Tibial artery (tissue), 4 donors: ENCODE results near the gene LOXHD1.

Source experiments
- DNase-seq, 2 donors: peaks; one replicate each; pipeline ENCODE4 v3.0.0-alpha.2; 2019
- H3K27ac ChIP-seq, 2 donors: fragments of 200-600 bp; sonication (generic) in 1 of 2; 1 replicate in 1 of 2; 2 replicates in 1 of 2; pipeline ENCODE4 v1.5.1; 2018 to 2019; ENCODE audit warnings: mild to moderate bottlenecking in 1 of 2
- H3K27me3 ChIP-seq, 2 donors: fragments of 200-600 bp; sonication (generic) in 1 of 2; one replicate each; pipeline versions ENCODE4 v1.5.1 to v1.6.0; 2016 to 2019
- H3K36me3 ChIP-seq, 3 donors: fragments of 200-600 bp; sonication (generic) in 2 of 3; one replicate each; pipeline ENCODE4 v1.5.1; 2016 to 2019; ENCODE audit warnings: mild to moderate bottlenecking in 2 of 3
- H3K4me1 ChIP-seq, 4 donors: fragments of 200-600 bp; sonication (generic) in 2 of 4; 1 replicate in 3 of 4; 2 replicates in 1 of 4; pipeline ENCODE4 v1.5.1; 2016 to 2019
- H3K4me3 ChIP-seq, 2 donors: fragments of 200-600 bp; sonication (generic) in 1 of 2; 1 replicate in 1 of 2; 2 replicates in 1 of 2; pipeline ENCODE4 v1.5.1; 2018 to 2019; ENCODE audit warnings: mild to moderate bottlenecking in 2 of 2
- H3K9me3 ChIP-seq, 3 donors: fragments of 200-600 bp; sonication (generic) in 1 of 3; one replicate each; pipeline ENCODE4 v1.5.1; 2016 to 2019
- CTCF ChIP-seq, 2 experiments: fragments of 200-600 bp in 1 of 2; fragments of 450-650 bp in 1 of 2; IDR thresholded peaks; one replicate each; pipeline ENCODE4 v1.5.1; 2017 to 2019; ENCODE audit warnings: antibody characterized with exemption in 2 of 2, mild to moderate bottlenecking in 1 of 2, moderate library complexity in 1 of 2
- intact Hi-C: fragments of 100-400 bp; cut with DNase I; formaldehyde crosslinking; loops from one replicate; pipeline ENCODE4 v1.15.0; 2023; ENCODE audit warnings: low total_unique reads

LOXHD1 gene

GRCh38 chr18:46519870-46520269 is 137.2 kb downstream of the LOXHD1 start:
- no peaks in the 10 kb centered on the region for H3K9me3 ChIP-seq
- DNase-seq: no peak
- no peak for TF ChIP-seq CTCF (IDR thresholded peaks at IDR 0.05)
- no peaks in the 10 kb centered on the region for H3K4me1 ChIP-seq
- intact Hi-C loops: no loop called here
- H3K36me3 ChIP-seq: no peaks in the 10 kb centered on the region
- no peak overlapping the region for H3K4me3 ChIP-seq
- H3K27ac ChIP-seq: no peak overlapping the region
- peaks cover 0 to 2% of the 10 kb centered on the region in 2 donors for H3K27me3 ChIP-seq

- H3K27ac ChIP-seq: no peak overlapping the region
- H3K4me1 ChIP-seq: no peaks in the 10 kb centered on the region
- no peaks in the 10 kb centered on the region for H3K27me3 ChIP-seq
- H3K36me3 ChIP-seq: no peaks in the 10 kb centered on the region
- H3K9me3 ChIP-seq: no peaks in the 10 kb centered on the region
- no peak for DNase-seq
- intact Hi-C loops: no loop called here
- no peak overlapping the region for H3K4me3 ChIP-seq
- TF ChIP-seq CTCF (IDR thresholded peaks at IDR 0.05): no peak
Observed at GRCh38 chr18:46518438-46518837, 138.6 kb downstream of the LOXHD1 start.

- Histone ChIP-seq H3K27me3 (no peaks in the 10 kb centered on the region), H3K9me3 (no peaks in the 10 kb centered on the region), H3K4me1 (no peaks in the 10 kb centered on the region), H3K4me3 (no peak overlapping the region), H3K36me3 (no peaks in the 10 kb centered on the region), H3K27ac (no peak overlapping the region)
- no peak for DNase-seq
- intact Hi-C loops: no loop called here
- no peak for TF ChIP-seq CTCF (IDR thresholded peaks at IDR 0.05)
Observed at GRCh38 chr18:46516555-46516954, 140.5 kb downstream of the LOXHD1 start.

- Histone ChIP-seq H3K36me3 (no peaks in the 10 kb centered on the region), H3K27ac (no peak overlapping the region), H3K9me3 (no peaks in the 10 kb centered on the region), H3K4me1 (no peaks in the 10 kb centered on the region), H3K4me3 (no peak overlapping the region), H3K27me3 (no peaks in the 10 kb centered on the region)
- intact Hi-C loops: no loop called here
- no peak for DNase-seq
- TF ChIP-seq CTCF (IDR thresholded peaks at IDR 0.05): no peak
Observed at GRCh38 chr18:46510386-46510785, 146.6 kb downstream of the LOXHD1 start.

- TF ChIP-seq CTCF (IDR thresholded peaks at IDR 0.05): no peak
- no peak for DNase-seq
- Histone ChIP-seq H3K27me3 (no peaks in the 10 kb centered on the region), H3K4me1 (no peaks in the 10 kb centered on the region), H3K4me3 (no peak overlapping the region), H3K36me3 (no peaks in the 10 kb centered on the region), H3K27ac (no peak overlapping the region), H3K9me3 (no peaks in the 10 kb centered on the region)
- intact Hi-C loops: no loop called here
Observed at GRCh38 chr18:46509530-46509929, 147.5 kb downstream of the LOXHD1 start.

- intact Hi-C loops: no loop called here
- Histone ChIP-seq H3K36me3 (no peaks in the 10 kb centered on the region), H3K4me1 (no peaks in the 10 kb centered on the region), H3K27me3 (no peaks in the 10 kb centered on the region), H3K27ac (no peak overlapping the region), H3K4me3 (no peak overlapping the region), H3K9me3 (no peaks in the 10 kb centered on the region)
- no peak for TF ChIP-seq CTCF (IDR thresholded peaks at IDR 0.05)
- DNase-seq: no peak
Observed at GRCh38 chr18:46506974-46507586, 149.9 kb downstream of the LOXHD1 start.
